K562 (cell line): ENCODE measurements around the gene ORMDL2. TPM values are rescaled to one million over a fixed set of nuclear protein-coding genes. Genes with fewer than 3 reads are reported as not detected.

Experiments used
- BMI1 ChIP-seq: fragments of 150-350 bp; IDR thresholded peaks from 2 replicates; pipeline ENCODE4 v1.6.1; 2014; ENCODE audit warnings: low read length
- CEBPZ ChIP-seq: fragments of 150-350 bp; IDR thresholded peaks from 2 replicates; pipeline ENCODE4 v1.6.1; 2014; ENCODE audit warnings: low read depth, mild to moderate bottlenecking, low read length, borderline replicate concordance
- CHD2 ChIP-seq: IDR thresholded peaks from 2 replicates; pipeline ENCODE4 v1.6.1; 2011; ENCODE audit warnings: low read depth, low read length
- CREM ChIP-seq: IDR thresholded peaks from 2 replicates; pipeline ENCODE4 v1.6.1; 2014; ENCODE audit warnings: antibody characterized with exemption, low read depth
- HDAC1 ChIP-seq, 2 experiments: fragments of 450-650 bp; IDR thresholded peaks; 2 replicates each; pipeline ENCODE4 v1.6.1; 2016 to 2017; ENCODE audit warnings: inconsistent platforms in 1 of 2, mild to moderate bottlenecking in 1 of 2, moderate library complexity in 1 of 2
- LCOR ChIP-seq: sonication (generic); formaldehyde crosslinking; IDR thresholded peaks from 2 replicates; pipeline ENCODE4 v1.8.0; 2022; ENCODE audit warnings: mild to moderate bottlenecking, missing genetic modification reagents
- MED1 ChIP-seq: sonication (generic); formaldehyde crosslinking; IDR thresholded peaks from 2 replicates; pipeline ENCODE4 v1.8.1; 2023; ENCODE audit warnings: missing genetic modification reagents, borderline replicate concordance
- MLLT1 ChIP-seq, 2 experiments: fragments of 450-650 bp; IDR thresholded peaks; 2 replicates each; pipeline ENCODE4 v1.6.1; 2016
- SMARCB1 ChIP-seq: IDR thresholded peaks from 2 replicates; pipeline ENCODE4 v1.6.1; 2011; ENCODE audit warnings: improper control_type of control experiment, low read depth; ENCODE audit not compliant: insufficient read length
- ZC3H4 ChIP-seq: sonication (generic); formaldehyde crosslinking; IDR thresholded peaks from 2 replicates; pipeline ENCODE4 v1.9.0; 2021; ENCODE audit warnings: missing genetic modification reagents, borderline replicate concordance
- ZNF197 ChIP-seq: fragments of 200-800 bp; sonication (Bioruptor generic); IDR thresholded peaks from 2 replicates; pipeline ENCODE4 v1.6.1; 2016; ENCODE audit warnings: low read depth, missing genetic modification characterization, missing compliant biosample characterization
- ZNF232 ChIP-seq: sonication (generic); formaldehyde crosslinking; IDR thresholded peaks from 2 replicates; pipeline ENCODE4 v1.8.0; 2022; ENCODE audit warnings: mild to moderate bottlenecking, missing genetic modification reagents
- ZNF589 ChIP-seq: fragments of 200-800 bp; sonication (Bioruptor generic); IDR thresholded peaks from 2 replicates; pipeline ENCODE4 v1.6.1; 2016; ENCODE audit warnings: low read depth, missing genetic modification characterization, missing compliant biosample characterization
- ZNF717 ChIP-seq: fragments of 250-450 bp; sonication (Bioruptor Pico); IDR thresholded peaks from 2 replicates; pipeline ENCODE4 v1.5.0; 2021
- ZNF764 ChIP-seq: fragments of 250-450 bp; sonication (Bioruptor Pico); IDR thresholded peaks from 2 replicates; pipeline ENCODE4 v1.4.0; 2020; ENCODE audit warnings: low read depth, mild to moderate bottlenecking, moderate library complexity
- polyA plus RNA-seq, 8 experiments: library from polyadenylated mRNA; depleted of rRNA in 4 of 8; stranded (reverse) in 5 of 8; unstranded in 3 of 8; fragments of >200 nt; fragmentation: Nextera tagmentation in 2 of 8; fragmentation: Illumina TruSeq in 1 of 8; extraction: Ambion mirVana in 2 of 8; extraction: Trizol in 1 of 8; gene quantifications; 2 replicates each; pipeline versions ENCODE4 v1.2.1 to v1.2.3, GENCODE V29; 2011 to 2014; ENCODE audit warnings: inconsistent platforms in 1 of 8, missing spikeins in 1 of 8
- total RNA-seq, 7 experiments: library from RNA; depleted of rRNA in 6 of 7; stranded (reverse); fragments of >200 nt in 6 of 7; fragmentation: Illumina TruSeq in 2 of 7; extraction: Trizol in 2 of 7; gene quantifications; 2 replicates each; pipeline versions ENCODE4 v1.2.1 to v1.2.3, GENCODE V29; 2011 to 2021; ENCODE audit warnings: low replicate concordance in 1 of 7

The ORMDL2 gene
- total and polyA plus RNA-seq, 9 of the 15 experiments (the other 6 are each of a cell fraction or from before 2014, with no cell fraction given) = 9.9 to 113 (median 34.4) TPM

- TF ChIP-seq CHD2 (peak; percentile 87), BMI1 (no peak), LCOR (CRISPR knock-in tag) (peak; percentile 49; the same call in 1 of the 2 replicates), MED1 (no peak), SMARCB1 (no peak), ZNF232 (CRISPR knock-in tag) (no peak), ZNF764 (no peak), CREM (peak; percentile 90), MLLT1 (IDR thresholded peaks at IDR 0.05) (peak; percentile 87 to 96), ZC3H4 (CRISPR knock-in tag) (no peak), ZNF197 (CRISPR knock-in tag) (no peak), ZNF717 (no peak), CEBPZ (peak; percentile 90), HDAC1 (IDR thresholded peaks at IDR 0.05) (peak in 1 of 2 experiments; percentile 87; a peak in 2 of 4 replicates), ZNF589 (CRISPR knock-in tag) (no peak)
These were observed at the start of gene ORMDL2, which contains the start of gene SARNP (continued) for GRCh38 chr12:55817345-55818139.
